C4-2B (cell line): ENCODE data around the gene ZNF3.

Experiments
- ZFX ChIP-seq: fragments of 450-650 bp; IDR thresholded peaks from 2 replicates; pipeline ENCODE4 v1.6.1; 2017
- TF ChIP-seq, protein P1 (sequence below): fragments of 450-650 bp; conservative IDR thresholded peaks from 2 replicates; pipeline ENCODE4 v1.5.1; 2017; ENCODE audit warnings: mild to moderate bottlenecking

DNA sequence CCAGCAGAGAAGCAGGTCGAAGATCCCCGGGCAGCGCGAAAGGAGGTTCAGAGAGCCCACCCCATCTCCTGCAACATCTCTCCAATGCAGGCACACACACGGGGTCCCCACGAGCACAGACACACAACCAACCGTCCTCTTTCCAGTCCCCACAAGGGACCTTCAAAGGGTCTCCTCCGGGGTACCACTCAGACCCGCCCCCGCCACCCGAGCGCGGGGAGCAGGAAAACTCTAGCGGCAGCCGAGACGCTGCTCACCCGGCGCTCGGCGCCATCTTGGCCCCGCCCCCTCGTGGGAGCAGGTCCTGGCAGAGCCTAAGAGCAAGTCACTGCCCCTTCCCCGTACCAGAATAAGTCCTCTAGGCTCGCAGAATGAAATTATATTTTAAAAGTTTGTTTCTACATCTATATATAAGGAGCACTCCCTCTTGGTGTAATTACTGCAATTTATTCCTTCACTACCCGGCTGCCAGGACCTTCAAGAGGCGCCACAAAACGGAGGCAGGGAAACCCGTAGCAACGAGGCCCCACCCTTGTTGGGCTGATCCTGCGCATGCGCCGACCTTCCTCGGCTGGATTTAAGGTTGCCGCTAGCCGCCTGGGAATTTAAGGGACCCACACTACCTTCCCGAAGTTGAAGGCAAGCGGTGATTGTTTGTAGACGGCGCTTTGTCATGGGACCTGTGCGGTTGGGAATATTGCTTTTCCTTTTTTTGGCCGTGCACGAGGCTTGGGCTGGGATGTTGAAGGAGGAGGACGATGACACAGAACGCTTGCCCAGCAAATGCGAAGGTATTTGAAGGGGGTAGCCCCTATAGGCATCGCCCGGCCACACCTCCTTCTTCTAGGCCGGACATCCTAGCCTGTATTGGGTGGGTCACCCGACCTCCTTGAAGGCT is 37.8 kb upstream of the ZNF3 start, which contains the start of the genes CNPY4 and TAF6:
- TF ChIP-seq, protein P1, sequence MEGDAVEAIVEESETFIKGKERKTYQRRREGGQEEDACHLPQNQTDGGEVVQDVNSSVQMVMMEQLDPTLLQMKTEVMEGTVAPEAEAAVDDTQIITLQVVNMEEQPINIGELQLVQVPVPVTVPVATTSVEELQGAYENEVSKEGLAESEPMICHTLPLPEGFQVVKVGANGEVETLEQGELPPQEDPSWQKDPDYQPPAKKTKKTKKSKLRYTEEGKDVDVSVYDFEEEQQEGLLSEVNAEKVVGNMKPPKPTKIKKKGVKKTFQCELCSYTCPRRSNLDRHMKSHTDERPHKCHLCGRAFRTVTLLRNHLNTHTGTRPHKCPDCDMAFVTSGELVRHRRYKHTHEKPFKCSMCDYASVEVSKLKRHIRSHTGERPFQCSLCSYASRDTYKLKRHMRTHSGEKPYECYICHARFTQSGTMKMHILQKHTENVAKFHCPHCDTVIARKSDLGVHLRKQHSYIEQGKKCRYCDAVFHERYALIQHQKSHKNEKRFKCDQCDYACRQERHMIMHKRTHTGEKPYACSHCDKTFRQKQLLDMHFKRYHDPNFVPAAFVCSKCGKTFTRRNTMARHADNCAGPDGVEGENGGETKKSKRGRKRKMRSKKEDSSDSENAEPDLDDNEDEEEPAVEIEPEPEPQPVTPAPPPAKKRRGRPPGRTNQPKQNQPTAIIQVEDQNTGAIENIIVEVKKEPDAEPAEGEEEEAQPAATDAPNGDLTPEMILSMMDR, result no peak
- no peak for TF ChIP-seq ZFX
